ENCODE data around the gene PPP1R8.

DNA sequence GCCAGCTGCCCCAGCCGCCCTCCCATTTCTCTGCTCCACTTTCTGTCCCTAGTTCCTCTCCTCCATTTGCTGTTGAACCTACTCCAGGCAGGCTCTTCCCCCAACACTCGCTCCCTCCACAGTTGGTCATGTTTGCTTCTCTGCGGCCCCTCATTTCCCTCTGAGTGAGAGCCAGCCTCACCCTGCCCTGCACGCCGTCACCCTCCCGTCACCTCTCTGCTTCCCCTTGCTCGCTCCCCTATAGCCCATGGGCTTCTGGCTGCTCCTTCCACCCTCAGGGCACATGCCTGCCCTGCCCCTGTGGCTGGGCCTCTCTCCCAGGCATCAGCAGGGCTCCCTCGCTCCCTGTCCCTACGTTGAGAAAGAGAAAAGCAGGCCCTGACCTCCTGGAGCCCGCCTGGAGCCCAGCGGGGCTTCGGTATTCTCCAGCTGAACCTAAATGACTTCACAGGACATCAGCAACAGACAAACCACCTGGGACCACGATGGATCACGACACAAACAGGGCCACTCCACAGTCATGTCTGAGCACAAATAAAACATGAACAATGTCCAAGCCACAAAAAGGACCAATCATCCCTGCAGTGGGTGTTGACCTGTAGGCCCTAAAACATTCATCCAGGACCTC is 28.5 kb downstream of the PPP1R8 start:
- TF ChIP-seq, protein P1, sequence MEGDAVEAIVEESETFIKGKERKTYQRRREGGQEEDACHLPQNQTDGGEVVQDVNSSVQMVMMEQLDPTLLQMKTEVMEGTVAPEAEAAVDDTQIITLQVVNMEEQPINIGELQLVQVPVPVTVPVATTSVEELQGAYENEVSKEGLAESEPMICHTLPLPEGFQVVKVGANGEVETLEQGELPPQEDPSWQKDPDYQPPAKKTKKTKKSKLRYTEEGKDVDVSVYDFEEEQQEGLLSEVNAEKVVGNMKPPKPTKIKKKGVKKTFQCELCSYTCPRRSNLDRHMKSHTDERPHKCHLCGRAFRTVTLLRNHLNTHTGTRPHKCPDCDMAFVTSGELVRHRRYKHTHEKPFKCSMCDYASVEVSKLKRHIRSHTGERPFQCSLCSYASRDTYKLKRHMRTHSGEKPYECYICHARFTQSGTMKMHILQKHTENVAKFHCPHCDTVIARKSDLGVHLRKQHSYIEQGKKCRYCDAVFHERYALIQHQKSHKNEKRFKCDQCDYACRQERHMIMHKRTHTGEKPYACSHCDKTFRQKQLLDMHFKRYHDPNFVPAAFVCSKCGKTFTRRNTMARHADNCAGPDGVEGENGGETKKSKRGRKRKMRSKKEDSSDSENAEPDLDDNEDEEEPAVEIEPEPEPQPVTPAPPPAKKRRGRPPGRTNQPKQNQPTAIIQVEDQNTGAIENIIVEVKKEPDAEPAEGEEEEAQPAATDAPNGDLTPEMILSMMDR (IDR thresholded peaks at IDR 0.05): no peak
- no peak for TF ChIP-seq POLR2A (IDR thresholded peaks at IDR 0.05)
- TF ChIP-seq EP300 (IDR thresholded peaks at IDR 0.05; ENCODE audit: low read depth): no peak
- no peak for TF ChIP-seq POLR2AphosphoS5 (IDR thresholded peaks at IDR 0.05)
